Kidney glomerular epithelial cell (primary cell): ENCODE results near the gene ACSL4.
"Not testable (repeated sequence)": the region's sequence is repeated elsewhere in the genome, so short reads cannot be mapped to it uniquely, and the experiment has no call there.

Experiments
- DNase-seq: peaks from one replicate; lab custom pipeline; 2025; lab: John Stamatoyannopoulos, UW

The ACSL4 gene

DNA sequence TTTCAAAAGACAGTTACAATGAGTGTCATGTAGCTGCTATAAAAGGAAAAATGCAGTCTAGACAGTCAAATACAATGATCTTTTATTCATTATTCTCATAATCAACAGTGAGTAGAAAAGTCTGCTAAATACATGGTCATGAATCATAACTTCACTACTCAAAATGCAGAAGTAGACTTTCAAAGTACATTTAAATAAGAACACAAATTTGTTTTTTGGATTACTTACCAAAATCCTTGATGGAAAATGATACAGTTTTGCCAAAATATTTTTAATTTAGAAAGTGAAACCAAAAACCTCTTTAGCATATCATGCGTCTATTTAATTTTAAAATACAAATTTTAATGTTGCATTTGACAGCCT is 4.9 kb downstream of the ACSL4 start:
- no peak for DNase-seq

DNA sequence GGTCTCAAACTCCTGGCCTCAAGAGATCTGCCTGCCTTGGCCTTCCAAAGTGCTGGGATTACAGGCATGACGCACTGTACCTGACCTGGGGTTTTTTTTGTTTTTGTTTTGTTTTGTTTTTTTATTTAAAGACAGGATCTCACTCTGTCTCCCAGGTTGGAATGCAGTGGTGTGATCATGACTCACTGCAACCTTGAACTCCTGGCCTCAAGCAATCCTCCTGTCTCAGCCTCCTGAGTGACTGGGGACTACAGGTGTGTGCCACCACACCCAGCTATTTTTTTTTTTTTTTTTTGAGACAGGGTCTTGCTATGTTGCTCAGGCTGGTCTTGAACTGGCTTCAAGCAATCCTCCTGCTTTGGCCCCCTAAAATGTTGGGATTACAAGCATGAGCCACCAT is 8.1 kb downstream of the ACSL4 start:
- DNase-seq = not testable (repeated sequence)

DNA sequence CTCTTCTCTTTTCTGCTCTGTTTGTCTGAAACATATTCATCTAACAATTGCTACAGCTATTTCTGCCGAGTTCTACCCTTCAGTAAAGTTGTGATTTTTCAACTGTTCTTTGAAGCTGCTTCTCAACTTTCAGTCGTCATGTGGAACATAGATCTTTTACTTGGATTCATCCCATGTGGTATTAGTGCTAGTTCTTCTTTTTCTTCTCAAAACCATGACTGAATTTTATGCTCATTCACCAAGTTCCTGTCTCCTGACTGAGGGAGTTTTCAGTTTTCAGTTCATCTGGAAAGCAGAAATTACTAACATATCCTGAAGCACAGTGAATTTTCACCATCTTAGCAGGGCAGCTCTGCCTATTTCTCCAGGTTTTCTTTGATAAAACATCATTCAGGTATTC is 12.1 kb downstream of the ACSL4 start:
- no peak for DNase-seq

DNA sequence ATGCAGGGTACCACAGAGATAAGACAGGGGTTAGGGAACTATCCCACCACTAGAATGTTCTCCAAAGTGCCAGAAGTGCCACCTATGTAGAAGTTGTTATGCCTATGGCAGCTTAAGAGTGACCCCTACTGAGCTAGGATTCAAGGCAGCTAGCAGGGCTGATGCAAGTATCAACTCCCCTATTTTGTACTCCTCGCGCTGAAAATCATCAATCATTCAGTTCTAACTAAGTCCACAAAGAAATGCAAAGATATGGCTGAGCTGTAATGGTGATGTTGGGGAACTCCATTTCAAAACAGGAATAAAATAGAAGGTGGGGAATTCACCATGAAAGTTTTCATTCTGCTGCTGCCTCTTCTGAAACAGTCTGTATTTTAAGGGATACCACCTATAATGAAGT is 13.8 kb downstream of the ACSL4 start:
- no peak for DNase-seq

DNA sequence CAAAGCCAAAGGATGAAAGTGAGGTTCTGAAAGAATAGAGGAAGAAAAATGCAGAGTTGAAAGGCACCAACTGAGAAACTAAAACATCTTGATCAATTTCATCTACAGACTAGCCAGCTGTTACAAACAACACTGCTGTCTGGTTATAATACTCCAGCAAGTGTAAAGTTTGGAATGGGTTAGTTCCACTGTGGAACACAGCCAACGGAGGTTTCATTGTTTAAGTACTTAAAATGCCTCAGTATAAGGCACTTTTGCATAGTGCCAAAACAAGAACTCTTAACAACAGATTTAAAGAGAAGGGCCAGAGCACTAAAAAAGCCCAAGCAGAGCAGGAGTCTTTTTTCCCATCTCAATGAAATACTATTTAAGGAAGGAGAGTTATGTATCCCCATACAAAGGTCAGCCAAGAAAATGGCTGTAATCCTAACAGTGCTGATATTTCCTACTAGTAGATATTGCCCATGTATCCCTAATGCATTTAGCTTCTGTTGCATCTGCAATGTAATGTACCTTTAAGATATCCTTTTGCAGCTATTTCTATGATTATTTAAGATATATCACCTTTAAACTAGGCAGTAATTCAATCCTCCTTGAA is 16.5 kb downstream of the ACSL4 start:
- DNase-seq = no peak

DNA sequence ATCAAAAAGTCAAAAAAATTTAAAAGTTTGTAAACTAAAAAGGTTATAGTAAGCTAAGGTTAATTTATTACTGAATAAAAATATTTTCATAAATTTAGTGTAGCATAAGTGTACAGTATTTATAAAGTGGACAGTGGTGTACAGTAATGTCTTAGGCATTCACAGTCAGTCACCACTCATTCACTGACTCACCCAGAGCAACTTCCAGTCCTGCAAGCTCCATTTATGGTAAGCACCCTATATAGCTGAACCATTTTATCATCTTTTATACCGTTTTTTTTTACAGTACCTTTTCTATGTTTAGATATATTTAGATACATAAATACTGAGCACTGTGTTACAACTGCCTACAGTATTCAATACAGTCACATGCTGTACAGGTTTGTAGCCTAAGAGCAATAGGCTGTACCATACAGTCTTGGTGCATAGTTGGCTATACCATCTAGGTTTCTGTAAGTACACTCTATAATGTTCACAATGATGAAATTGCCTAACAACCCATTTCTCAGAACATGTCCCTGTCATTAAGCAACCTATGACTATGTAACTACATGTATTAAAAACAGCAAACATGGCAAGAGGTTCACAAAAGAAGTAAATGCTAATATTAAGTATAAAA is 18.6 kb downstream of the ACSL4 start:
- peak; percentile 50 for DNase-seq

DNA sequence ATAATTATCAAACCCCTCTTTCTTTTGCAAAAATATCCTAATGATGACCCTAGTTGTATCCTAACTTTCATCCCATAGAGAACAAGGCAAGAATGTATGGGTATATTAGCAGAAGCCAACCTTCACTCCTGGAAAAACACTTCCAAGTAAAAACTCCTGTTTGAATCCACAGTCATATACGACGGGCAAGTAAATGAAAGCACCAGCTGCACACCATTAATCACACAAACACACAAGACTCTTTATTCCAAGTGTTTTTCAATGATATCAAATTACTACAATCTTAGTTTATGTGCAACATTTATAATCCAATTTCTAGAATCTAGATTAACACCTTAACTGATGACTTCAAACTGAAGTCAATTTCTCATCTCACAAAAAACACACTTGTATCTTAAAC is 22.9 kb downstream of the ACSL4 start:
- DNase-seq = no peak

DNA sequence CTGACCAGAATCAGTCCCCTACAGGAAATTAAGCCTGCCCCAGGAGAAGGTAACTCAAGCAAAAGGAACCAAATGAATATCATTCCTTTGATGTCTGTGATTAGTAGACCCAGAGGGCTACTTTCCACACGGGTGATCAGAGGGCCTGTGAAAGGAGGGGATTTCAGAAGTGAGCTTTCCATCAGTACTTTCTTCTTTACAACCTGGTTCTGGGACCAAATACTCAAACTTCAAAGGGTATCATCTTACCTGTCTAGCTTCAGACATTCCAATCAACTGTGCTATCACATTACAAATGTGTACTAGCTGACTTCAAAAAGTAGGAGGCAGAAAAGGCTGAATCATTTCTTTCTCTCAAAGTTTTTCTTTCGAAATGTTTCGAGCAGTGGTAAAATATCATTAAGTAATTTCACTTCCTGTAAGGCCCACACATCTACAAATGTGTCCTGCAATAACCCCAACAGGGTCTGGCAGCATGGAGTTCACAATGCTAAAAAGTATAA is 23.9 kb downstream of the ACSL4 start:
- DNase-seq = peak; percentile 42

DNA sequence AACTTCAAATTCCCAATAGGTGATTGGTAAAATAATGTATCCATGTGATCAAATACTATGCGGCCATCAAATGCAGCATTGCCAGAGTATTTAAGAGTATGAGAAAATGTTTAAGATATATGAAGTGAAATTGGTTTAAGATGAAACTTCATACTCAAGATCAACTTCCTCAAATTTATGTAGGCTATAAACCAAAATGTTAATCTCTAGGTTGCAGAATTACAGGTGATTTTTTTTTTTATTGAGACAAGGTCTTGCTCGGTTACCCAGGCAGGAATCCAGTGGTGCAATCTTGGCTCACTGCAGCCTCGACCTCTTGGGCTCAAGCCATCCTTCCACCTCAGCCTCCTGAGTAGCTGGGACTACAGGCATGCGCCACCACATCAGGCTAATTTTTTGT is 25.3 kb downstream of the ACSL4 start:
- DNase-seq = no peak

DNA sequence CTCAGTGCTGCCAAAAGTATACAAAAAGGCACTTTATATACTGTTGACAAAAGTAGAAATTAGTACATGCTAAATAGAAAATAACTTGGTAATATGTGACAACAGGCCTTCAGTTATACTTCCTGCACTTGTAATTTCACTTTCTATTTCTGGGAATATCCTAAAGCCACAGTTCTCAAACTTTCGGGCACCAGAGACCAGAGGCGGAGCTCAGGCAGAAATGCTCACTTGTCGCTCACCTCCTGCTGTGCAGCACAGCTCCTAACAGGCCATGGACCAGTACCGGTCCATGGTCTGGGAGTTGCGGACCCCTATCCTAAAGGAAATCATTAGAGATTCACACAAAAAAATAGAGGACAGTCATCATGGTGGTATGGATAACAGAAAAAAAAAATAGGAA is 25.7 kb downstream of the ACSL4 start:
- DNase-seq = no peak

DNA sequence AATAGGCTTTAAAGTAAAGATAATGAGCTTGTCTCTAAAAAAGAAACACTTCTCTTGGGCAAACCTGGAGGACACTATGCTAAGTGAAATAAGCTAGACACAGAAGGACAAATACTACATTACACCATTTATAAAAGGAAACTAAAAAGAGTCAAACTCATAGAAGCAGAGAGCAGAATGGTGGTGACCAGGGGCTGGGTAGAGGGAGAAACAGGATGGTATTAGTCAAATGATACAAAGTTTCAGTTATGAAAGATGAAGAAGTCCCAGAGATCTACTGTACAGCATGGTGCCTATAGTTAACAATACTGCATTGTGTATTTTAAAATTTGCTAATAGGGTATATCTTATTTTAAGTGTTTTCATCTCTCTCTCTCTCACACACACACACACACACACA is 28.5 kb downstream of the ACSL4 start:
- DNase-seq = no peak

DNA sequence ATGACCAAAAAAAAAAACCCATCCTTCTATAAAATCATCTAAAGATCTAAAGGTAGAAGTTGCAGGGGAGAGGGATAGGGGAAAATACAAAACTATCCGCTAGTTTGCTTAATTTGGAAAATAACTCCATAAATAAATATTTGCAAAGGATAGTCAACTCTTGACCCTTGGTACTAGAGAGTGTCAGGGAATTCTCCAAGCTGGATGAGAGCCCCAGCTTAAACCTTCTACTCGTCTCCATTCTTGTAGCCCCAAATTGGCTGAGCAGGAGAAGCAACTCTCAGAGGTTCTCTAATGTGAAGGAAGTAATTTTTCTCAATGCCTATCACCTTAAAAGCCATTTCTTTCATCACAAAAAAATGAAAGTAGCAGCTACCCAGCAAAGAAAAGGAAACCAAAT is 35.2 kb downstream of the ACSL4 start:
- no peak for DNase-seq

DNA sequence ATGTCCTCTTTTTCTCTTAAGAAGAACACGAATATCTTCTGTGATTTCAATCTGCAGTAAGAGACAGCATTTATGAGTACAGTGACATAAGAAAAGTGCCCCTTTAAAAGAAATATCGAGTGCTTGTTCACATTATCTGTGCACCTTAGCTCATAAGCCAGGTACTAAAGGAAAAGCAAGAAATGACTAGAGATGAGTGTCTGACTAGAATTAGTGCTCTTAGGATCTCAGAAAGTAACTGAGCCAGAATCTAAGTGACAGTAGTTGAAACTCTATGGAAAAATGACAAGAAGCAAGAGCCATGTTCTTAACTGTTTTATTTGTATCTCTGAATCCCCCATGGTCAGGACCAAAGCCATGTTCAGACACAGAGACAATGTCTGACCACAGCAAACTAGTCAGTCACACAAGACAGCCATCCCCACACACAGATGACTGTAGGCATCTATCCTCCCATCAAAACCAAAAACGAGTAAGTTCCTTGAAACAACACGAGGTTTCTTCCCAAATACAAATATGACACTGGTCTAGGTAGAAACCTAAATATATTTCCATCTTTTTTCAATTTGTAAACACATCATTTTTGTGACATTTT is 36.8 kb downstream of the ACSL4 start:
- DNase-seq = no peak

DNA sequence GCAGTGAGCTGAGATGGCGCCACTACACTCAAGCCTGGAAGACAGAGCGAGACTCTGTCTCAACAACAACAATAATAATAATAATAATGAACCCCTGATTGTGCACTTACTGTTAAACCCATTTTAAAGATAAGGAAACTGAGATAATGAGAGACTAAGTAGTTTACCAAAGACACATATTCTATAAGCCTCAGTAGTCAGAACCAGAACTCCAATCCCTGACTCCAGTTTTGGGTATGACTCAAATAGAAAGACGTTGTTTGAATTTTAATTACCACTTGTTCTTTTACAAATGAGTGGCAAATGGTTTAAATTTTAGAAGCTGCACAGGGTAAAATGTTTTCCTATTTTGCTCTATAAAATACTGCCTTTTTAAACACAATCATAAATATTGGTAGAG is 37.4 kb downstream of the ACSL4 start:
- no peak for DNase-seq

DNA sequence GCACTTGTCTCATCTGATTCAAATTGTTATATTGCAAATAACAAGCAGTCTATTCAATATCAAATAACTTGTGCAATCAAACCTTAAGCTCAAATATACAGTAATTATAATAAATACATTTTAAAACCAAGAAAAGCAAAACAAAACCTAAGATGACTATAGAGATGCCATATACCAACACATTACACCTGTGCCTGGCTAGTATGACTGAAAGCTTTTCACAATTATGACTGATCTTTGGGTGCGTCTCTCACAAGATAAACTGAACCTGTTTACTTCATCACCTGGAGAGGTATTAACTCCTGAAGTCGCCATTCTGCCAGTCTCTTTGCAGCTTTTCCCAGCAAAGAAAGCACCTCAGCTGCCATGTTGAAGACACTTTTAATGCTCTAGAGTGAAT is 41.3 kb downstream of the ACSL4 start:
- DNase-seq = no peak

DNA sequence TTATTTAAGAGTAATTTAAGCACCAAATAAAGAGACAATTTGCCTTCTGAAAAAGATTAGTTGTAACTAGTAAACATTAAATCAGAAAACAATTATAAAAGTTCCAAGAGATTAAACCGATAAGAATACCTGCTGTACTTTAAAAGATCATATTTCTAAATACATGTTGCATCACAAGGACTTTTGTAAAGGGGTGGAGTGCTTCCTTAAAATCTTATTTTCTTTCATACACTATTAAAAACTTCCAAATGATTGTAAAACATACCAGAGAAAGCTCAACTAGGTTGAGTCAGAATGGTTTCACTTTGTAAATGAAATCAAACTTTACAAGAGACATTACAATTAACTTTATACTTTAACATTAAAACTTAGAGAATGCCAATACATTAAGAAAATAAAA is 41.8 kb downstream of the ACSL4 start:
- DNase-seq = no peak

DNA sequence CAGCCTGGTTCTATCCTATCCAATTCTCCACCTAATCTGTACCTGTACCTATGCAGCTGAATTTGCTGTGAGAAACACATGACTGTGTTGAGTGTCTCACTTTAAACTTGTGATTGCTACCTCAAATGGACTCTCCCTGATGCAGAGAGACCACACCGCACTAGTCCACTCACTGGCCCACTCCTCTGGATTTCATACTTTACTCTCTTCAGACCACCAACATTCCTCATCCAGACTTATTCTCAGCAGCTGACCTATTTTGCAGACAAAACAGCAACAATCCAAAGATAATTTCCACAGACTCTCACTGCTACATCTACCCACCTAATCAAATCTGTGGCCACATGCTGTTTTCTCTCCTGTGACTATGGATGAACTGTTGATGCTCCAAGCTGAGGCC is 45.2 kb downstream of the ACSL4 start:
- no peak for DNase-seq

DNA sequence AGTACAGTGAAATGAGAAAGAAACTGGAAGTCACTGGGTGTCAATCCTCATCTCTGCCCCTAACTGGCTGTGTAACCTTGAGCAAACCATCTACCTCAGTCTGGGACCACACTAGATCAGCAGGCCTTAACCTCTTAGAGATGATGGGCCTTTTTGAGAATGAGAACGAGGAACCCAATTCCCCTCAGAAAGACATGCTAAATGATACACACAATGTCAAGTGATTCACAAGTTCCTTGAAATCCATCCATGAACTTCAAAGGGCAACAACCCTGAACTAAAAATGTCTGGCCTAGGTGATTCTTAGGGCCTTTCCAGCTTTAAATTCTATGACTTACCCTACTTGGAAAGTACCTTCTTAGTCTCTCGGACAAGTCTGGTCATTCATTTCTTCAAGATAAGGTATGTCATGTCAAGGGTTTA is 47.4 kb downstream of the ACSL4 start:
- no peak for DNase-seq

DNA sequence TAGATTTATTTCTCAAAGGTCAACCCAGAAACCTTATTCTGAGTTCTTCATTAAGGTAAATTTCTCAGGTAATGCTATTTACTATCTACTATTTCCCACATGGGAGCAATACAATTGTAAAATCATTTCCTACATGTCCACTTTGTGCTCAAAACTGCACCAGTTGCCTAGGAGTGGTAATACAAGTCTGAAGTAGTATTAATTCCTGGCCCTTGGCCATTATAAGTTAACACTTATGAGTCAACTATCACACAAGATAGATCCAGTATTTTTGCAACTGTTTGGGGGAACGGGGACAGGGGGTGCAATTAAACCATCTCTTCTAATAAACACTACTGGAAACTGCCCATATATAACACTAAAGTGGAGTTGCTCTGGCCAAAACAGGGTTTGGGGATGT is 48.9 kb downstream of the ACSL4 start:
- DNase-seq = no peak

DNA sequence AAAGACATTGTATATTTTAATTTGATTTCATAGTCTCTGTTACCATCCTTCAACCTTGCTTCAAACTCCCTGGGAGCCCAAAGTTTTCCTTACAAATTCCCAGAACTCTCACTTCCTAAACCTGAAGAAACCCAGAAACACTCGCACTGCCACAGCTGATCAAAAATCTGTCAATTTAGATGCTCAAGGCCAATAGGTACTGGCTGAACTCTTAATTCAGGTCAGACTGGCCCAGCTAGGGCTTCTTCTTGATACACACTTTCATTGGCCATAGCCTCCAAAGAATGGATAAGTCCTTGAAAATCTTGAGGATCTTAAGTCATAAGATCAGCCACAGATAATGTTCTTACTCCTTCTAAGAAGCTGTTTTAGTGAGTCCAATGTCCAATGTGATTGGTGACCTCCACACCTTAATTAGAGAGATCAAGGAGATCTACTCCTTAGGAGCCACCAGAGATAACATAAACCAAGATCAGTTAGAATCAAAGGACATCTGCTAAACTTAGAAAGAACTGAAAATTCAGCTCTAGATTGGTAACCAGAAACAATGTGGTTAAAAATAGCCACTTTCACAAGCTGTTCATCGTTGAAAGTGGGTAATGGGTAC is 51.5 kb downstream of the ACSL4 start:
- DNase-seq = no peak

DNA sequence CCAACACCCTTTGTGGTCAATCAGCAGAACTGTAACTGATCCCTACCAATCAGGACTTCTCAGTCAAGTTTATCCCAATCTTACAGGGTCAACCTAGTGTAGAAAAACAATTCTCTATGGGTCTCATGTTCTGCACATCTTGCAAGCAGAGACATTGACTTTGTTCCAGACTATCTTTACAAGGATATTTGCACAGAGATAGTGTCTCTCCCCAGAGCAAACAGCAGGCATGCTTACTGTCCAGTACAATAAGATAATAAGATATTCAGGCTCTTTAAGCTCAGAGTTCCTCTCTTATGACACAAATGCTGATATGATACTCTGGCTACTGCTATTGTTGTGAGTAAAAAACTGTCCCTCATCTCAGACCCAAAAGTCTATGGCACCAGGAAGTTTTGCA is 53.2 kb downstream of the ACSL4 start:
- no peak for DNase-seq

DNA sequence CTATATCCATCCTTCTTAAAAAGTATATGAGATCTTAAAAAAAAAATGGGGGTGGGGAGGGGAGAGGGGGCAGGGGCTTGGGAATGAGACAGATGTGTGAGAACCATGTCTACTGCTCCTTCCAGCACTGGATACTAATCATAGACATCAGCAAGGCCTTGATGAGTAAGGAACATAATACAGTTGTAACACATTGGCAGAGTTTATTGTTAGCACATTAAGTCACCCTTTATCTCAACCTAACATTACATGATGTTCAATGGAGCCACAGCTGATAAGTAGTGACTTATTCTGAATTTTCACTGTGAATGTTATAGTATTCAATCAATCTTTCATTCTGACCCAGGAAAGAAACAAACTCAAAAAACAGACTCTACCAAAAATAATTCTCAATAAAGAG is 60.8 kb downstream of the ACSL4 start:
- DNase-seq = no peak

DNA sequence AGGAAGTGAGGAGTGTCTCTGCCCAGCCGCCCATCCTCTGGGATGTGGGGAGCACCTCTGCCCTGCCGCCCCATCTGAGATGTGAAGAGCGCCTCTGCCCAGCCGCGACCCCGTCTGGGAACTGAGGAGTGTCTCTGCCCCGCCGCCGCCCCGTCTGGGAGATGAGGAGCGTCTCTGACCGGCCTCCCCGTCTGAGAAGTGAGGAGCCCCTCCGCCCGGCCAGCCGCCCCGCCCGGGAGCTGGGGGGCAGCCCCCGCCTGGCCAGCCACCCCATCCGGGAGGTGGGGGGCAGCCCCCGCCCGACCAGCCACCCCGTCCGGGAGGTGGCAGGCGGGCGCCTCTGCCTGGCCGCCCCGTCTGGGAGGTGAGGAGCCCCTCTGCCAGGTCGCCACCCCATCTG is 61.9 kb downstream of the ACSL4 start:
- DNase-seq = not testable (repeated sequence)
